ENCODE data around the gene BMP2.
A peak's percentile ranks its signal among the peaks of the same experiment; 100 is the strongest.

The BMP2 gene

DNA sequence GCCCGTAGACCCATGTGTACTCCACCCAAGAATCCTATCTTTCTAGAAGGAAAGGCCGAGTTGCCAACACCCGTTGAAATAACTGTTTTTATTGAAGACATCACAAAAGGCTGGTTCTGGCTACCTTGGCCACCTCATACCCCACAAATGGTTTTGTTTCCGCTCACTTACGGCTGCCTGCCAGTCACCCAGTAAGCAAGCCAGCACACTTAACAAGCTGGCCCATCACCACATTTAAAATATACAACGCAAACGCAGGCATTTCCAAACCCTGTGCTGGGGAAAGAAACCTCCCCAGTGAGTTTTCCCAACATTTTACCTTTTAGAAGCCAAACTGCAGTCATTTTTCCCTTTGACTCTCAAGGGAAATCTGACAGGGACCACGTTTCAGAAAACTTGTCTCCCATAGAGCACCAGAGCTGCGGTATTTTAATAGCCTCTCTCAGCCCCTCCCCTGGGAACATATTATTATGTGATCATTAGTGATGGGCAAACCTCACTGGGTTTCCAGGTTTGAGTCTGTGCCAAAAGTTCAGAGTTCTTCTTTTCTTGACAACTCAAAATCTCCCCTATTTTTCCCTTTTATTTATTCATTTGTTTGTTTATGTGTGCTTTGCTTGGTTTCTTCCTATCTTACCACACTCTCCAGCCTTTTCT, 36.7 kb upstream of the BMP2 start:
- no peaks in the 10 kb centered on the region for H3K4me1 ChIP-seq
- H3K9me3 ChIP-seq (ENCODE audit: control insufficient read depth, low read length), result no peaks in the 10 kb centered on the region
- peak overlapping the region; percentile 27 for H3K27ac ChIP-seq

DNA sequence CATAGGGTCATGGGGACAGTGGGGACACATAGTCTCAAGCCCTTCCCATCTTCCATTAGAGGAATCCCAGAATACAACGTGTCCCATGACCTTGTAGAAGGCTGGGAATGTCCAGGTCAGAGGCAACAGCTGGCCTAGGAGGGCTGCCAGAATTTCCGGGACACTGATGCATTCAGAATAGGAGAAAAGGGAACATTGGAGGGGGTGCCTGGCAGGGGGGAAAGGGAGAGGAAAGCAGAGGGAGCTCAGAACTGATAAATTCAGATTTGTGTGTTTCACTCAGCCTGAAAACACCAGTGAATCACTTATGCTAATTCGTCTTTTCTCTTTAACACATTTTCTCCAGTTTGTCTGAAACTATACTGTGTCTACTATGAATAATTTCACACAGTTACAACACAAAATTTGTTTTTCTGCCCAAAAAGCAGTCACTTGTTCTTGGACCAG, 35.5 kb upstream of the BMP2 start:
- Histone ChIP-seq H2AFZ (no peak overlapping the region), H3K4me3 (ENCODE audit: low read depth, low read length) (no peak overlapping the region), H3K27ac (no peak overlapping the region), H3K4me2 (ENCODE audit: low read length) (no peak overlapping the region), H3K27me3 (ENCODE audit: control insufficient read depth, insufficient read depth, low read length) (no peaks in the 10 kb centered on the region), H3K9ac (no peak overlapping the region), H3K9me3 (ENCODE audit: control insufficient read depth, low read length) (no peaks in the 10 kb centered on the region), H3K4me1 (no peaks in the 10 kb centered on the region), H3K79me2 (no peaks in the 10 kb centered on the region), H3K36me3 (ENCODE audit: control insufficient read depth, insufficient read depth, low read length) (no peaks in the 10 kb centered on the region)
- no peak for TF ChIP-seq CTCF (IDR thresholded peaks at IDR 0.05)

More for the DNA sequence above, 36.7 kb upstream of the BMP2 start:
- H3K4me2 ChIP-seq (ENCODE audit: low read length), result no peak overlapping the region
- H3K9ac ChIP-seq, result no peak overlapping the region
- H3K79me2 ChIP-seq, result no peaks in the 10 kb centered on the region
- H3K4me3 ChIP-seq (ENCODE audit: low read depth, low read length), result no peak overlapping the region
- H3K36me3 ChIP-seq (ENCODE audit: control insufficient read depth, insufficient read depth, low read length), result no peaks in the 10 kb centered on the region
- no peaks in the 10 kb centered on the region for H3K27me3 ChIP-seq (ENCODE audit: control insufficient read depth, insufficient read depth, low read length)
- no peak overlapping the region for H2AFZ ChIP-seq
- no peak for TF ChIP-seq CTCF (IDR thresholded peaks at IDR 0.05)

DNA sequence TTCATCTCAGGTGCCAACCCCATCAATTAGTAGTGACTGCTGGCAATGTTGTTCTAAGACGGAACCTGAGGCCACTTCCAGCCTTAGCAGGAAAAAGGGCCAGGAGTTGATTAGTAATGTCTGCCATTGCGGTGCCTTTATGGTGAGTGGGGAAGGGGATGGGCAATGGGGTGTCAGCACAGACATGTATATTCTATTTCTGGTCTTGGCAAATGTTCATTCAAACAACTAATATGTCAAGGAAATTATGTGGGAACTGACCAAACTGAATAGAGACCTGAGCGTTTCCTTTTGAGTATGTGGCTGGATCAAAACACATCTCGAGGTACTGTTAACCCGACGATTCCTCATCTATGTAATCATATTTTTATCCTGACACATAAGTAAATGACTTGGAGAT, 34.6 kb upstream of the BMP2 start:
- Histone ChIP-seq H3K4me1 (no peaks in the 10 kb centered on the region), H3K4me3 (ENCODE audit: low read depth, low read length) (no peak overlapping the region), H3K9me3 (ENCODE audit: control insufficient read depth, low read length) (no peaks in the 10 kb centered on the region), H3K36me3 (ENCODE audit: control insufficient read depth, insufficient read depth, low read length) (no peaks in the 10 kb centered on the region), H3K9ac (no peak overlapping the region), H3K27me3 (ENCODE audit: control insufficient read depth, insufficient read depth, low read length) (no peaks in the 10 kb centered on the region), H3K4me2 (ENCODE audit: low read length) (no peak overlapping the region), H3K79me2 (no peaks in the 10 kb centered on the region), H3K27ac (no peak overlapping the region), H2AFZ (no peak overlapping the region)
- no peak for TF ChIP-seq CTCF (IDR thresholded peaks at IDR 0.05)

DNA sequence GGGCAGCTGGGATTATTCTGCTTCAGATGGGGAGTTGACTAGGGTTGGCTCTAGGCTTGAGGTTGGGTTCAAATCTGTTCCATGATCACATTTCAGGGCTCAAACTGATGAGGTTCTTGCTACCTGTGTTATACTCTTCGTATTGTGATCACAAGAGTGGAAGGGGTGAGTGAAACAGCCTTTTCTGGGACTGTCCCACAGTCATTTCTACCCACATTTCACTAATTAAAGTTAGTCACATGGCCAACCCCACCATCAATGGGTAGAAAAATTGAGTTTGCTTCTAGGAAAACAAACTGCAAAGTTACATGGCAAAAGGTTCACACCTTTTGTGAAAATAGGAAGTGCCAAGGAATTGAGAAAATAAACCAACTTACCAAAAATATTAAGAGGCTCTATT, 33.5 kb upstream of the BMP2 start:
- Histone ChIP-seq H3K27me3 (ENCODE audit: control insufficient read depth, insufficient read depth, low read length) (no peaks in the 10 kb centered on the region), H3K4me2 (ENCODE audit: low read length) (no peak overlapping the region), H2AFZ (no peak overlapping the region), H3K79me2 (no peaks in the 10 kb centered on the region), H3K4me1 (no peaks in the 10 kb centered on the region), H3K9ac (no peak overlapping the region), H3K36me3 (ENCODE audit: control insufficient read depth, insufficient read depth, low read length) (no peaks in the 10 kb centered on the region), H3K9me3 (ENCODE audit: control insufficient read depth, low read length) (no peaks in the 10 kb centered on the region), H3K27ac (no peak overlapping the region), H3K4me3 (ENCODE audit: low read depth, low read length) (no peak overlapping the region)
- TF ChIP-seq CTCF (IDR thresholded peaks at IDR 0.05), result no peak

All from parathyroid adenoma (tissue), 2 donors.